Activated CD4-positive, alpha-beta T cell treated with anti-CD3 and anti-CD28 coated beads, Interleukin-2, amount 50 U/mL, for 1 hour (primary cell): ENCODE measurements around the gene IL3RA.
A peak's percentile ranks its signal among the peaks of the same experiment; 100 is the strongest.
"Not testable (repeated sequence)": the region's sequence is repeated elsewhere in the genome, so short reads cannot be mapped to it uniquely, and the experiment has no call there.

Experiments
- DNase-seq: peaks from one replicate; pipeline ENCODE4 v3.0.0-alpha.2; 2020

IL3RA gene

GRCh38 chrX:1336331-1336943 lies at the start of gene IL3RA:
Gene IL3RA (plus strand): TSS chrX:1336785. CDS start chrX:1341766, 4,981 bp downstream.
- DNase-seq = no peak

GRCh38 chrX:1289535-1289934 lies 47.0 kb upstream of the IL3RA start:
- DNase-seq = no peak

GRCh38 chrX:1291110-1291740 lies 45.4 kb upstream of the IL3RA start:
- no peak for DNase-seq

GRCh38 chrX:1292575-1293290 lies 43.9 kb upstream of the IL3RA start:
- DNase-seq = no peak

- DNase-seq = no peak
Observed at GRCh38 chrX:1294301-1295067, 42.1 kb upstream of the IL3RA start.

- DNase-seq = no peak
Observed at GRCh38 chrX:1295550-1295949, 41.0 kb upstream of the IL3RA start.

GRCh38 chrX:1297591-1297990 lies 39.0 kb upstream of the IL3RA start:
- DNase-seq = not testable (repeated sequence)

- DNase-seq = no peak
Observed at GRCh38 chrX:1300449-1300848, 36.1 kb upstream of the IL3RA start.

GRCh38 chrX:1305411-1305810 lies 31.2 kb upstream of the IL3RA start:
- no peak for DNase-seq

GRCh38 chrX:1306909-1307625 lies 29.5 kb upstream of the IL3RA start:
- DNase-seq = no peak

- DNase-seq = no peak
Observed at GRCh38 chrX:1307626-1308340, 28.8 kb upstream of the IL3RA start.

- no peak for DNase-seq
Observed at GRCh38 chrX:1308476-1308875, 28.1 kb upstream of the IL3RA start.

- not testable (repeated sequence) for DNase-seq
Observed at GRCh38 chrX:1308917-1309316, 27.7 kb upstream of the IL3RA start.

- no peak for DNase-seq
Observed at GRCh38 chrX:1313788-1314187, 22.8 kb upstream of the IL3RA start.

GRCh38 chrX:1316527-1316926 lies 20.1 kb upstream of the IL3RA start:
- DNase-seq = no peak

GRCh38 chrX:1321674-1322073 lies 14.9 kb upstream of the IL3RA start:
- no peak for DNase-seq

GRCh38 chrX:1322393-1322792 lies 14.2 kb upstream of the IL3RA start:
- no peak for DNase-seq

- peak; percentile 40 for DNase-seq
Observed at GRCh38 chrX:1323315-1323714, 13.3 kb upstream of the IL3RA start.

- DNase-seq = no peak
Observed at GRCh38 chrX:1325515-1326116, 11.0 kb upstream of the IL3RA start.

GRCh38 chrX:1327651-1328304 lies 8.8 kb upstream of the IL3RA start:
- DNase-seq = no peak

- no peak for DNase-seq
Observed at GRCh38 chrX:1330605-1331004, 6.0 kb upstream of the IL3RA start.
